OCI-LY7 (cell line): Measurements from ENCODE around the gene KRTAP5-5. TPM values are rescaled to one million over a fixed set of nuclear protein-coding genes. Genes with fewer than 3 reads are reported as not detected.

Source experiments
- BruUV-seq: library from RNA; stranded (reverse); fragments of 400-500 nt; replicated peaks from 2 replicates; lab custom pipeline; 2021; lab: Mats Ljungman, UMichigan
- CTCF ChIA-PET: fragments of 300-600 bp; sonication (Branson Sonifier 250); formaldehyde crosslinking; loops from one replicate; lab custom pipeline; 2022; ENCODE audit warnings: antibody characterized with exemption; ENCODE audit not compliant: unreplicated experiment; lab: Charles Lee
- POLR2A ChIA-PET: fragments of 300-600 bp; sonication (Branson Sonifier 250); formaldehyde crosslinking; loops from one replicate; lab custom pipeline; 2022; ENCODE audit warnings: antibody characterized with exemption; lab: Charles Lee
- DNase-seq: peaks from one replicate; pipeline ENCODE4 v3.0.0-alpha.2; 2015; ENCODE audit warnings: low spot score
- H2AFZ ChIP-seq: fragments of 200-600 bp; sonication (generic), shearing (Covaris generic); 2 replicates; pipeline ENCODE4 v1.6.1; 2014; ENCODE audit warnings: mild to moderate bottlenecking, antibody characterized with exemption, low read length, moderate library complexity
- H3K27ac ChIP-seq: fragments of 200-600 bp; sonication (generic); 2 replicates; pipeline ENCODE4 v1.5.1; 2014; ENCODE audit warnings: mixed run types, low read depth, mild to moderate bottlenecking, moderate library complexity, low read length, inconsistent platforms; ENCODE audit not compliant: poor library complexity, severe bottlenecking
- H3K36me3 ChIP-seq: fragments of 200-600 bp; sonication (generic); 2 replicates; pipeline ENCODE4 v1.6.1; 2014; ENCODE audit warnings: mild to moderate bottlenecking, antibody characterized with exemption, low read length, moderate library complexity, mixed read lengths; ENCODE audit not compliant: insufficient read depth
- H3K4me1 ChIP-seq: fragments of 200-600 bp; sonication (generic); 2 replicates; pipeline ENCODE4 v1.5.1; 2014; ENCODE audit warnings: mild to moderate bottlenecking, low read length; ENCODE audit not compliant: insufficient read depth, poor library complexity, severe bottlenecking
- H3K4me2 ChIP-seq: fragments of 200-600 bp; sonication (generic); 2 replicates; pipeline ENCODE4 v1.6.1; 2014; ENCODE audit warnings: mild to moderate bottlenecking, low read length
- H3K4me3 ChIP-seq: fragments of 200-600 bp; sonication (generic); 2 replicates; pipeline ENCODE4 v1.5.1; 2014; ENCODE audit warnings: mild to moderate bottlenecking, low read depth, low read length; ENCODE audit not compliant: poor library complexity, severe bottlenecking
- H3K79me2 ChIP-seq: fragments of 200-600 bp; sonication (generic); 2 replicates; pipeline ENCODE4 v1.6.1; 2016; ENCODE audit warnings: low read depth, mild to moderate bottlenecking, low read length, moderate library complexity, mixed read lengths; ENCODE audit not compliant: insufficient read depth
- H3K9me2 ChIP-seq: fragments of 200-600 bp; sonication (generic); 2 replicates; pipeline ENCODE4 v1.6.1; 2016; ENCODE audit warnings: mild to moderate bottlenecking, low read length, mixed read lengths; ENCODE audit not compliant: insufficient read depth
- H3K9me3 ChIP-seq: fragments of 200-600 bp; sonication (generic); 2 replicates; pipeline ENCODE4 v1.6.1; 2014; ENCODE audit warnings: mild to moderate bottlenecking, mixed run types, low read length, mixed read lengths
- H4K20me1 ChIP-seq: fragments of 200-600 bp; sonication (generic); 2 replicates; pipeline ENCODE4 v1.6.1; 2014; ENCODE audit warnings: mild to moderate bottlenecking, antibody characterized with exemption, low read length, moderate library complexity, mixed read lengths; ENCODE audit not compliant: insufficient read depth
- CTCF ChIP-seq: fragments of 200-600 bp; sonication (generic); conservative IDR thresholded peaks from 2 replicates; pipeline ENCODE4 v1.5.1; 2014; ENCODE audit warnings: mild to moderate bottlenecking, antibody characterized with exemption, low read length, moderate library complexity, mixed read lengths
- EZH2phosphoT487 ChIP-seq: fragments of 200-600 bp; sonication (generic); IDR thresholded peaks from 2 replicates; pipeline ENCODE4 v1.6.1; 2018; ENCODE audit warnings: low read depth, borderline replicate concordance, mild to moderate bottlenecking, mixed run types, antibody characterized with exemption, low read length, moderate library complexity, mixed read lengths
- intact Hi-C: fragments of 100-400 bp; cut with micrococcal nuclease; formaldehyde crosslinking; loops from one replicate; pipeline ENCODE4 v1.10.0; 2022; ENCODE audit not compliant: unreplicated experiment
- total RNA-seq, 2 experiments: library from RNA; depleted of rRNA in 1 of 2; stranded (reverse); fragments of >200 nt in 1 of 2; shearing (Covaris generic) in 1 of 2; gene quantifications; 2 replicates each; pipeline ENCODE4 v1.2.3, GENCODE V29; 2014 to 2022

KRTAP5-5 gene
- total RNA-seq, 2 experiments from 2014 or later: not detected

GRCh38 chr11:1675536-1676228 lies 46.1 kb downstream of the KRTAP5-5 start:
- TF ChIP-seq EZH2phosphoT487 (no peak), CTCF (no peak)
- Histone ChIP-seq H3K27ac (no peak overlapping the region), H2AFZ (no peak overlapping the region), H3K79me2 (no peaks in the 10 kb centered on the region), H4K20me1 (no peaks in the 10 kb centered on the region), H3K36me3 (no peaks in the 10 kb centered on the region), H3K4me2 (no peak overlapping the region), H3K9me3 (no peaks in the 10 kb centered on the region), H3K9me2 (no peaks in the 10 kb centered on the region), H3K4me3 (no peak overlapping the region), H3K4me1 (no peaks in the 10 kb centered on the region)
- intact Hi-C loops: no loop called here
- no TSS peak for BruUV-seq
- DNase-seq: no peak
- CTCF ChIA-PET: no interaction called here
- POLR2A ChIA-PET: interaction anchor here (0.7 kb wide), 1 partner anchor 200 kb away, joined by 3 read pairs; no protein-coding TSS in a partner anchor

- no peak overlapping the region for H3K4me3 ChIP-seq
- DNase-seq: no peak
- no TSS peak for BruUV-seq
- intact Hi-C loops: no loop called here
- CTCF ChIA-PET: no interaction called here
- POLR2A ChIA-PET: no interaction called here
- H3K4me2 ChIP-seq: no peak overlapping the region
- no peaks in the 10 kb centered on the region for H3K9me3 ChIP-seq
- no peaks in the 10 kb centered on the region for H3K4me1 ChIP-seq
- H3K36me3 ChIP-seq: no peaks in the 10 kb centered on the region
- no peak for TF ChIP-seq CTCF
- TF ChIP-seq EZH2phosphoT487: no peak
- no peaks in the 10 kb centered on the region for H4K20me1 ChIP-seq
- no peaks in the 10 kb centered on the region for H3K9me2 ChIP-seq
- no peak overlapping the region for H2AFZ ChIP-seq
- no peaks in the 10 kb centered on the region for H3K79me2 ChIP-seq
- no peak overlapping the region for H3K27ac ChIP-seq
Measured at GRCh38 chr11:1676229-1676740, 46.7 kb downstream of the KRTAP5-5 start.

- no peak for DNase-seq
- H3K4me3 ChIP-seq: no peak overlapping the region
- TF ChIP-seq CTCF: no peak
- TF ChIP-seq EZH2phosphoT487: no peak
- intact Hi-C loops: no loop called here
- H3K4me2 ChIP-seq: no peak overlapping the region
- no peaks in the 10 kb centered on the region for H3K36me3 ChIP-seq
- ChIA-PET POLR2A (no interaction called here), CTCF (no interaction called here)
- no peaks in the 10 kb centered on the region for H3K9me2 ChIP-seq
- H4K20me1 ChIP-seq: no peaks in the 10 kb centered on the region
- H3K9me3 ChIP-seq: no peaks in the 10 kb centered on the region
- no peaks in the 10 kb centered on the region for H3K4me1 ChIP-seq
- H2AFZ ChIP-seq: no peak overlapping the region
- BruUV-seq: no TSS peak
- no peak overlapping the region for H3K27ac ChIP-seq
- H3K79me2 ChIP-seq: no peaks in the 10 kb centered on the region
Measured at GRCh38 chr11:1679881-1680280, 50.3 kb downstream of the KRTAP5-5 start.
